Measurements from ENCODE around the gene GNG2.

The GNG2 gene

GRCh38 chr14:52003324-52003723 is 142.9 kb downstream of the GNG2 start:
- Histone ChIP-seq H3K36me3 (ENCODE audit: insufficient read depth, insufficient read length, low read length) (peaks cover 90% of the 10 kb centered on the region), H3K9ac (ENCODE audit: insufficient read length, low read depth) (no peak overlapping the region), H3K4me1 (ENCODE audit: insufficient read depth, insufficient read length) (no peaks in the 10 kb centered on the region), H3K27me3 (ENCODE audit: insufficient read depth, insufficient read length) (no peaks in the 10 kb centered on the region), H3K9me3 (ENCODE audit: insufficient read depth, low read length) (no peaks in the 10 kb centered on the region), H3K4me3 (ENCODE audit: insufficient read length, low read depth) (no peak overlapping the region)
- DNase-seq (ENCODE audit: low read depth, low spot score) = no peak
- no peak for TF ChIP-seq ZNF274 (IDR thresholded peaks at IDR 0.05; ENCODE audit: low read depth, low read length)
- TF ChIP-seq SUZ12 (IDR thresholded peaks at IDR 0.05; ENCODE audit: extremely low read depth, insufficient read depth, insufficient read length) = no peak
- no peak for TF ChIP-seq YY1 (IDR thresholded peaks at IDR 0.05; ENCODE audit: insufficient read depth, insufficient read length)

- DNase-seq (ENCODE audit: low read depth, low spot score) = no peak
- Histone ChIP-seq H3K9ac (ENCODE audit: insufficient read length, low read depth) (no peak overlapping the region), H3K4me1 (ENCODE audit: insufficient read depth, insufficient read length) (no peaks in the 10 kb centered on the region), H3K4me3 (ENCODE audit: insufficient read length, low read depth) (no peak overlapping the region), H3K36me3 (ENCODE audit: insufficient read depth, insufficient read length, low read length) (peaks cover 89% of the 10 kb centered on the region), H3K9me3 (ENCODE audit: insufficient read depth, low read length) (no peaks in the 10 kb centered on the region), H3K27me3 (ENCODE audit: insufficient read depth, insufficient read length) (no peaks in the 10 kb centered on the region)
- TF ChIP-seq SUZ12 (IDR thresholded peaks at IDR 0.05; ENCODE audit: extremely low read depth, insufficient read depth, insufficient read length) (no peak), YY1 (IDR thresholded peaks at IDR 0.05; ENCODE audit: insufficient read depth, insufficient read length) (no peak)
Measured at GRCh38 chr14:52005625-52006024, 145.2 kb downstream of the GNG2 start.

GRCh38 chr14:52006361-52006760 is 145.9 kb downstream of the GNG2 start:
- no peaks in the 10 kb centered on the region for H3K27me3 ChIP-seq (ENCODE audit: insufficient read depth, insufficient read length)
- peaks cover 89% of the 10 kb centered on the region for H3K36me3 ChIP-seq (ENCODE audit: insufficient read depth, insufficient read length, low read length)
- no peak overlapping the region for H3K4me3 ChIP-seq (ENCODE audit: insufficient read length, low read depth)
- H3K9me3 ChIP-seq (ENCODE audit: insufficient read depth, low read length) = no peaks in the 10 kb centered on the region
- no peaks in the 10 kb centered on the region for H3K4me1 ChIP-seq (ENCODE audit: insufficient read depth, insufficient read length)
- no peak overlapping the region for H3K9ac ChIP-seq (ENCODE audit: insufficient read length, low read depth)
- DNase-seq (ENCODE audit: low read depth, low spot score) = no peak
- TF ChIP-seq ZNF274 (IDR thresholded peaks at IDR 0.05; ENCODE audit: low read depth, low read length) (no peak), SUZ12 (IDR thresholded peaks at IDR 0.05; ENCODE audit: extremely low read depth, insufficient read depth, insufficient read length) (no peak), YY1 (IDR thresholded peaks at IDR 0.05; ENCODE audit: insufficient read depth, insufficient read length) (no peak)

GRCh38 chr14:52007211-52007610 is 146.8 kb downstream of the GNG2 start:
- Histone ChIP-seq H3K36me3 (ENCODE audit: insufficient read depth, insufficient read length, low read length) (peaks cover 91% of the 10 kb centered on the region), H3K9ac (ENCODE audit: insufficient read length, low read depth) (no peak overlapping the region), H3K9me3 (ENCODE audit: insufficient read depth, low read length) (no peaks in the 10 kb centered on the region), H3K27me3 (ENCODE audit: insufficient read depth, insufficient read length) (no peaks in the 10 kb centered on the region), H3K4me3 (ENCODE audit: insufficient read length, low read depth) (no peak overlapping the region), H3K4me1 (ENCODE audit: insufficient read depth, insufficient read length) (no peaks in the 10 kb centered on the region)
- DNase-seq (ENCODE audit: low read depth, low spot score) = no peak
- TF ChIP-seq YY1 (IDR thresholded peaks at IDR 0.05; ENCODE audit: insufficient read depth, insufficient read length) = no peak

- Histone ChIP-seq H3K9ac (ENCODE audit: insufficient read length, low read depth) (no peak overlapping the region), H3K9me3 (ENCODE audit: insufficient read depth, low read length) (no peaks in the 10 kb centered on the region), H3K4me1 (ENCODE audit: insufficient read depth, insufficient read length) (no peaks in the 10 kb centered on the region), H3K4me3 (ENCODE audit: insufficient read length, low read depth) (no peak overlapping the region), H3K27me3 (ENCODE audit: insufficient read depth, insufficient read length) (no peaks in the 10 kb centered on the region), H3K36me3 (ENCODE audit: insufficient read depth, insufficient read length, low read length) (peaks cover 89% of the 10 kb centered on the region)
- TF ChIP-seq SUZ12 (IDR thresholded peaks at IDR 0.05; ENCODE audit: extremely low read depth, insufficient read depth, insufficient read length) (no peak), ZNF274 (IDR thresholded peaks at IDR 0.05; ENCODE audit: low read depth, low read length) (no peak), YY1 (IDR thresholded peaks at IDR 0.05; ENCODE audit: insufficient read depth, insufficient read length) (no peak)
- DNase-seq (ENCODE audit: low read depth, low spot score) = no peak
Measured at GRCh38 chr14:52007637-52008036, 147.2 kb downstream of the GNG2 start.

GRCh38 chr14:52008136-52008535 is 147.7 kb downstream of the GNG2 start:
- Histone ChIP-seq H3K9me3 (ENCODE audit: insufficient read depth, low read length) (no peaks in the 10 kb centered on the region), H3K27me3 (ENCODE audit: insufficient read depth, insufficient read length) (no peaks in the 10 kb centered on the region), H3K36me3 (ENCODE audit: insufficient read depth, insufficient read length, low read length) (peaks cover 85% of the 10 kb centered on the region), H3K9ac (ENCODE audit: insufficient read length, low read depth) (no peak overlapping the region), H3K4me3 (ENCODE audit: insufficient read length, low read depth) (no peak overlapping the region), H3K4me1 (ENCODE audit: insufficient read depth, insufficient read length) (no peaks in the 10 kb centered on the region)
- DNase-seq (ENCODE audit: low read depth, low spot score) = no peak
- no peak for TF ChIP-seq ZNF274 (IDR thresholded peaks at IDR 0.05; ENCODE audit: low read depth, low read length)
- no peak for TF ChIP-seq YY1 (IDR thresholded peaks at IDR 0.05; ENCODE audit: insufficient read depth, insufficient read length)
- no peak for TF ChIP-seq SUZ12 (IDR thresholded peaks at IDR 0.05; ENCODE audit: extremely low read depth, insufficient read depth, insufficient read length)

- Histone ChIP-seq H3K36me3 (ENCODE audit: insufficient read depth, insufficient read length, low read length) (peaks cover 65% of the 10 kb centered on the region), H3K4me1 (ENCODE audit: insufficient read depth, insufficient read length) (peaks cover 5% of the 10 kb centered on the region), H3K9me3 (ENCODE audit: insufficient read depth, low read length) (no peaks in the 10 kb centered on the region), H3K9ac (ENCODE audit: insufficient read length, low read depth) (no peak overlapping the region), H3K27me3 (ENCODE audit: insufficient read depth, insufficient read length) (no peaks in the 10 kb centered on the region), H3K4me3 (ENCODE audit: insufficient read length, low read depth) (no peak overlapping the region)
- no peak for DNase-seq (ENCODE audit: low read depth, low spot score)
- TF ChIP-seq YY1 (IDR thresholded peaks at IDR 0.05; ENCODE audit: insufficient read depth, insufficient read length) = no peak
- no peak for TF ChIP-seq SUZ12 (IDR thresholded peaks at IDR 0.05; ENCODE audit: extremely low read depth, insufficient read depth, insufficient read length)
- no peak for TF ChIP-seq ZNF274 (IDR thresholded peaks at IDR 0.05; ENCODE audit: low read depth, low read length)
Measured at GRCh38 chr14:52010173-52010693, 149.8 kb downstream of the GNG2 start.

GRCh38 chr14:52011523-52011922 is 151.1 kb downstream of the GNG2 start:
- H3K27me3 ChIP-seq (ENCODE audit: insufficient read depth, insufficient read length) = no peaks in the 10 kb centered on the region

More at GRCh38 chr14:52011523-52011922, 151.1 kb downstream of the GNG2 start:
- Histone ChIP-seq H3K9ac (ENCODE audit: insufficient read length, low read depth) (no peak overlapping the region), H3K4me1 (ENCODE audit: insufficient read depth, insufficient read length) (peaks cover 5% of the 10 kb centered on the region), H3K36me3 (ENCODE audit: insufficient read depth, insufficient read length, low read length) (peaks cover 53% of the 10 kb centered on the region), H3K9me3 (ENCODE audit: insufficient read depth, low read length) (no peaks in the 10 kb centered on the region), H3K4me3 (ENCODE audit: insufficient read length, low read depth) (no peak overlapping the region)
- no peak for DNase-seq (ENCODE audit: low read depth, low spot score)
- TF ChIP-seq SUZ12 (IDR thresholded peaks at IDR 0.05; ENCODE audit: extremely low read depth, insufficient read depth, insufficient read length) (no peak), ZNF274 (IDR thresholded peaks at IDR 0.05; ENCODE audit: low read depth, low read length) (no peak)
